ENCODE data around the gene NUP93.

The NUP93 gene

DNA sequence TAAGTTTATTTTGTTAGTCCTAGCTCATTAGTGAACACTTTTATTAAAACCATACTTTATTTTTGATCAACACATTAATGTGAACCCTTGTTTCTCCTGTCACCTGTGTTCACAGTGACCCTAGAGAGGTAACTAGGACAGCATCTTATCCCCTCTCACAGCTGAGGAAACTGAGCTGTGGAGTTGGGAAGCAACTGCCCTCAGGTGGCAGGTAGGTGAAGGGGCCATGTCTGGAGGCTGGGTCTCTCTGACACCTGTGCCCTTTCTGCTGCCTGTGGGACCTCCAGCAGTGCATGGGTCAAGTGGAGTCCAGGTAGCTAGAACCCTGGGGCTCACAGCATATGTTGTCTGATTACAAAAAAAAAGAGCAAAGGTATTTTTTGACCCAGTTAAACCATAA is 112.2 kb downstream of the NUP93 start:
- H3K4me3 ChIP-seq (ENCODE audit: severe bottlenecking), result no peak overlapping the region
- H3K4me1 ChIP-seq (ENCODE audit: insufficient read depth, poor library complexity, severe bottlenecking), result no peaks in the 10 kb centered on the region
- H3K27me3 ChIP-seq (ENCODE audit: insufficient read depth, poor library complexity, severe bottlenecking), result no peaks in the 10 kb centered on the region
- peaks cover 65% of the 10 kb centered on the region for H3K36me3 ChIP-seq (ENCODE audit: low read depth)
- ATAC-seq (ENCODE audit: low read depth) (no peak), DNase-seq (ENCODE audit: low spot score) (no peak)
- no peak overlapping the region for H3K27ac ChIP-seq (ENCODE audit: poor library complexity, severe bottlenecking)
- TF ChIP-seq, protein P1, sequence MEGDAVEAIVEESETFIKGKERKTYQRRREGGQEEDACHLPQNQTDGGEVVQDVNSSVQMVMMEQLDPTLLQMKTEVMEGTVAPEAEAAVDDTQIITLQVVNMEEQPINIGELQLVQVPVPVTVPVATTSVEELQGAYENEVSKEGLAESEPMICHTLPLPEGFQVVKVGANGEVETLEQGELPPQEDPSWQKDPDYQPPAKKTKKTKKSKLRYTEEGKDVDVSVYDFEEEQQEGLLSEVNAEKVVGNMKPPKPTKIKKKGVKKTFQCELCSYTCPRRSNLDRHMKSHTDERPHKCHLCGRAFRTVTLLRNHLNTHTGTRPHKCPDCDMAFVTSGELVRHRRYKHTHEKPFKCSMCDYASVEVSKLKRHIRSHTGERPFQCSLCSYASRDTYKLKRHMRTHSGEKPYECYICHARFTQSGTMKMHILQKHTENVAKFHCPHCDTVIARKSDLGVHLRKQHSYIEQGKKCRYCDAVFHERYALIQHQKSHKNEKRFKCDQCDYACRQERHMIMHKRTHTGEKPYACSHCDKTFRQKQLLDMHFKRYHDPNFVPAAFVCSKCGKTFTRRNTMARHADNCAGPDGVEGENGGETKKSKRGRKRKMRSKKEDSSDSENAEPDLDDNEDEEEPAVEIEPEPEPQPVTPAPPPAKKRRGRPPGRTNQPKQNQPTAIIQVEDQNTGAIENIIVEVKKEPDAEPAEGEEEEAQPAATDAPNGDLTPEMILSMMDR (IDR thresholded peaks at IDR 0.05; ENCODE audit: poor library complexity, severe bottlenecking), result no peak
- H3K9me3 ChIP-seq (ENCODE audit: severe bottlenecking), result no peaks in the 10 kb centered on the region

DNA sequence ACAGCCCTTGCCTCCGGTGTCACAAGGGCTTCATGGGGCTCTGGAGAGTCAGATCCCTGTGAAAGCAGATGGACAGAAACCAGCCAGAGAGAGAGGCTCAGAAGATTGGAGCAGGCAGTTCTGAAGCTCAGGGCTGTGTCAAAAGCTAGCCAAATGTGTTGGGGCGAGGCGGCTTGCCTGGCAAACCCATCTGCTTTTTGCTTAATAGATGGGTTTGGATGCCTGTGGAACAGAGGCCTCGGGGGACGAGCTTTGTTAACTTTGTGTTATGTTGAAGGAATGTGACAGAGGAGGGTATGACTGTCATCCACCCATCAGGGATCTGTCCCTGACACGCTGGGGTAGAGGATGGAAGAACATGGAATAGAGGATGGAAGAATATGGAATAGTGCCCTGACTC is 114.1 kb downstream of the NUP93 start:
- no peak for ATAC-seq (ENCODE audit: low read depth)
- Histone ChIP-seq H3K27ac (ENCODE audit: poor library complexity, severe bottlenecking) (no peak overlapping the region), H3K4me1 (ENCODE audit: insufficient read depth, poor library complexity, severe bottlenecking) (peaks cover 13% of the 10 kb centered on the region), H3K36me3 (ENCODE audit: low read depth) (peaks cover 46% of the 10 kb centered on the region), H3K9me3 (ENCODE audit: severe bottlenecking) (no peaks in the 10 kb centered on the region), H3K27me3 (ENCODE audit: insufficient read depth, poor library complexity, severe bottlenecking) (no peaks in the 10 kb centered on the region), H3K4me3 (ENCODE audit: severe bottlenecking) (no peak overlapping the region)
- DNase-seq (ENCODE audit: low spot score), result no peak
- TF ChIP-seq, protein P1 (IDR thresholded peaks at IDR 0.05; ENCODE audit: poor library complexity, severe bottlenecking), result no peak

DNA sequence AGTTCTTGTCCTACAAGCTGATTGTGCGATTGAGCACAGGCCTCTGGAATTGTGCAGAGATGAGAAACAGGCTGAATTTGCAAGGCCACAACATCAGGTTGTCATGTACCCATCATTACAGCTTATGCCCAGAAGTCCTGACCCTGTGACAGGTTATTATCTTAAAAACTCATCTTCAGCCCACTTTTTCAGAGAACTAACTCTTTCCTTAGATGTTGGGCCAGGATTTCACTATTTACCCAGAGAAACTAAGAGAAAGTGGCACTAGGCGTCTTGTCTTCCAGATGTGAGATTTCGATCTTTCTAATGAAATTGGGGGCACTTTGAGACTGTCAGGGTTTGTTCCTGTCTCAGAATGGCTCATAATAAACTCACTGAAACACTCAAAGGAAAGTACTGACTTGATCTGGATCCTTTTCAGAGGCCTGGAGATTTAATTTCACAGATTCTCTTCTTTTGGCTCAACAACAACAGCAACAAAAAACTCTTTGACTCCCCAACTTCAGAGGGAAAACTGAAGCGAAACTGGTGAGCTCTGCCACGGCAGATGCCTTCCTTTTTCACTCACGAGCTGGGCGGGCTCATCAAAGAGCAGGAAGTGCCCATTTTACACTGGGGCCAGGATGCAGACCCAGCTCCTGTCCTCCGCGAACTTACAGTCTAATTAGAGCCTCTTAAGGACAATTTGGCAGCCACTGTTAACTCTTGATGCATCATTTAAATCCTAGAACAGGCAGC is 117.4 kb downstream of the NUP93 start:
- peaks cover 18% of the 10 kb centered on the region for H3K36me3 ChIP-seq (ENCODE audit: low read depth)

DNA sequence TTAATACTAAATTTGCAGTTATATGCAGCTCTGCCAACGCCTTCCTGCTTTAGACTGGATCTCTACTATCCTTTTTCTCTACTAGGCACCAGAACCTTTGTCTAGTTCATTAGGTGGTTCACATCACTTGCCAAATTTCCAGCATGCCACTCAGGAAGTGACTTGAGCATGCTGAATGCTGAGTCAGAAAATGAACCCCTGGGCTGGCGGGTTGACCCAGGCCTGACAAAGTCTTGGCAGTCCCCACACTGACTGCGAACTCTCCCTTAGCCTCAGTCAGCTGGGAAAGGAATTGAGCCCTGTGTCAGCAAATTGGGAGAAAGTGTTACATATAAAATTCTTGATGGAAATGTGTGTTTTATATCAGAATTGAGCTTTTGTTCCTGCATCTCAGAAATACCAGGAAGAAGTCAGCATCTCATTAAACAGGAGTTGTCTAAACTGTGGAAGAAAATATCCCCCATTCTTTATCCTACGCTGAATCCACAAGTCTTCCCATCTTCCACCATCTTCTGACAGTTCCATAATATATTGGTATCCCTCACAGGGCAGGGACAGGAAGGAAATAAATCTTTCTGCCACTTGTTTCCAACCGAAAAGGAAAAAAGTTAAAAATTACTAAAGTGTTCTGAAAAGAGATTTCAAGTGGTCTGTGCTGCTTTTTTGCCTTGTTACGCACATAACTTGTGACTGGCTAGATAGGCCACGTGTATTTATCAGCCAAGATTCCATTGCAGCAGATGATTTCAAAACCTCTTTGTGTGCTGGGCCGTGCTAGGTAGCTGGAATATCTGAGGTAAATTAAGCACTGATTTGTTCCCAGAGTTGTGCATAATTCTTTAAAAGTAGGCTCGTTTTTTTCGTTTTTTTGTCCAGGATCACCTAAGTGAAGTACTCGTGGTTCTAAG is 118.4 kb downstream of the NUP93 start:
- no peak for DNase-seq (ENCODE audit: low spot score)
- peaks cover 13% of the 10 kb centered on the region for H3K36me3 ChIP-seq (ENCODE audit: low read depth)
- peak overlapping the region; percentile 54 for H3K27ac ChIP-seq (ENCODE audit: poor library complexity, severe bottlenecking)
- H3K4me3 ChIP-seq (ENCODE audit: severe bottlenecking), result no peak overlapping the region
- TF ChIP-seq, protein P1 (IDR thresholded peaks at IDR 0.05; ENCODE audit: poor library complexity, severe bottlenecking), result no peak
- H3K4me1 ChIP-seq (ENCODE audit: insufficient read depth, poor library complexity, severe bottlenecking), result peaks cover 25% of the 10 kb centered on the region
- peak; percentile 50; the same call in 2 of the 3 replicates for ATAC-seq (ENCODE audit: low read depth)
- no peaks in the 10 kb centered on the region for H3K27me3 ChIP-seq (ENCODE audit: insufficient read depth, poor library complexity, severe bottlenecking)
- H3K9me3 ChIP-seq (ENCODE audit: severe bottlenecking), result no peaks in the 10 kb centered on the region

More for the DNA sequence above, 117.4 kb downstream of the NUP93 start:
- Histone ChIP-seq H3K9me3 (ENCODE audit: severe bottlenecking) (no peaks in the 10 kb centered on the region), H3K4me3 (ENCODE audit: severe bottlenecking) (no peak overlapping the region), H3K27ac (ENCODE audit: poor library complexity, severe bottlenecking) (peak overlapping the region; percentile 54), H3K4me1 (ENCODE audit: insufficient read depth, poor library complexity, severe bottlenecking) (peaks cover 25% of the 10 kb centered on the region), H3K27me3 (ENCODE audit: insufficient read depth, poor library complexity, severe bottlenecking) (no peaks in the 10 kb centered on the region)
- no peak for ATAC-seq (ENCODE audit: low read depth)
- TF ChIP-seq, protein P1 (IDR thresholded peaks at IDR 0.05; ENCODE audit: poor library complexity, severe bottlenecking), result no peak
- no peak for DNase-seq (ENCODE audit: low spot score)

All from RWPE2 (cell line).